ENCODE results near the gene PAX2.

DNA sequence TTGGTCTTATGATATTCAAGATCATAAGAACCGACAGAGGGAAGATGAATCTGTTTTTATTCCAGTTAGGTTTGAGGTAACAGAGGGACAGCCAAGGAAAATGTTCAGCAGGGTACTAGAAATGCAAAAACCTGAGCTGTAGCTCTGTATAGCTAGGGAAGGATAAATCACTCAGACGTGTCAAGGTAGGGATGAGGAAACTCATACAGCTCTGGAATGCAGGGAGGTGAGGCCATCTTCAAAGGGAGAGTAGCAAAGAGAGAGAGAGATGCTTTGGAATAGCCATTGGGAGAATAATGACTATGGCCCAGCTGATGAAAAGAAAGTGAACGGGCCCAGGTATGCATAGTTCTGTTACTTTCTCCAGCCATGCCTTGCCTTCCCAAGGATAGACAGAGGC, 77.8 kb downstream of the PAX2 start:
- TF ChIP-seq TAF1 (IDR thresholded peaks at IDR 0.05; ENCODE audit: low read depth, low read length), result no peak
- no peak for TF ChIP-seq POLR2AphosphoS5 (IDR thresholded peaks at IDR 0.05; ENCODE audit: low read depth, low read length)
- TF ChIP-seq POLR2A (IDR thresholded peaks at IDR 0.05; ENCODE audit: low read depth, low read length), result no peak
